MCF 10A (cell line): Measurements from ENCODE around the gene ANKAR. TPM values are rescaled to one million over a fixed set of nuclear protein-coding genes. Genes with fewer than 3 reads are reported as not detected.

Source experiments
- BruUV-seq: library from RNA; stranded (reverse); fragments of 400-500 nt; replicated peaks from 2 replicates; lab custom pipeline; 2021; lab: Mats Ljungman, UMichigan
- CTCF ChIA-PET: fragments of 300-600 bp; sonication (Branson Sonifier 250); formaldehyde crosslinking; extraction: SDS; loops from one replicate; lab custom pipeline; 2021; ENCODE audit warnings: antibody characterized with exemption, inconsistent platforms; lab: Yijun Ruan, JAX
- POLR2A ChIA-PET: fragments of 300-600, 350-650 bp; sonication (Branson Sonifier 250); formaldehyde crosslinking; extraction: SDS; loops from one replicate; lab custom pipeline; 2020; ENCODE audit warnings: antibody characterized with exemption, inconsistent platforms; lab: Yijun Ruan, JAX
- DNase-seq: peaks from one replicate; pipeline ENCODE4 v3.0.0-alpha.2; 2018; ENCODE audit not compliant: unreplicated experiment
- H3K27ac Mint-ChIP-seq: one replicate; pipeline ENCODE4 v1.8.0; 2022; ENCODE audit warnings: mild to moderate bottlenecking, low read depth, mixed read lengths; ENCODE audit not compliant: unreplicated experiment
- H3K27me3 Mint-ChIP-seq: one replicate; pipeline ENCODE4 v1.8.0; 2022; ENCODE audit warnings: mixed read lengths; ENCODE audit not compliant: insufficient read depth, unreplicated experiment
- H3K36me3 Mint-ChIP-seq: one replicate; pipeline ENCODE4 v1.8.0; 2022; ENCODE audit warnings: mild to moderate bottlenecking, moderate library complexity, mixed read lengths; ENCODE audit not compliant: insufficient read depth, unreplicated experiment
- H3K4me1 Mint-ChIP-seq: one replicate; pipeline ENCODE4 v1.8.0; 2022; ENCODE audit warnings: mixed read lengths; ENCODE audit not compliant: insufficient read depth, unreplicated experiment
- H3K4me3 Mint-ChIP-seq: one replicate; pipeline ENCODE4 v1.8.0; 2022; ENCODE audit warnings: mild to moderate bottlenecking, moderate library complexity, mixed read lengths; ENCODE audit not compliant: unreplicated experiment
- H3K9me3 Mint-ChIP-seq: one replicate; pipeline ENCODE4 v1.8.0; 2022; ENCODE audit warnings: mixed read lengths; ENCODE audit not compliant: unreplicated experiment
- CTCF ChIP-seq: fragments of 200-600 bp; IDR thresholded peaks from one replicate; pipeline ENCODE4 v1.8.0; 2022; ENCODE audit warnings: antibody characterized with exemption, mild to moderate bottlenecking; ENCODE audit not compliant: unreplicated experiment
- intact Hi-C: fragments of 100-400 bp; cut with micrococcal nuclease; formaldehyde crosslinking; loops from 2 replicates; pipeline ENCODE4 v1.14.1; 2022
- total RNA-seq: library from RNA; stranded (reverse); gene quantifications from 2 replicates; pipeline ENCODE4 v1.2.3, GENCODE V29; 2022

ANKAR gene
- total RNA-seq, 1 experiment from 2014 or later = 4.6 TPM

DNA sequence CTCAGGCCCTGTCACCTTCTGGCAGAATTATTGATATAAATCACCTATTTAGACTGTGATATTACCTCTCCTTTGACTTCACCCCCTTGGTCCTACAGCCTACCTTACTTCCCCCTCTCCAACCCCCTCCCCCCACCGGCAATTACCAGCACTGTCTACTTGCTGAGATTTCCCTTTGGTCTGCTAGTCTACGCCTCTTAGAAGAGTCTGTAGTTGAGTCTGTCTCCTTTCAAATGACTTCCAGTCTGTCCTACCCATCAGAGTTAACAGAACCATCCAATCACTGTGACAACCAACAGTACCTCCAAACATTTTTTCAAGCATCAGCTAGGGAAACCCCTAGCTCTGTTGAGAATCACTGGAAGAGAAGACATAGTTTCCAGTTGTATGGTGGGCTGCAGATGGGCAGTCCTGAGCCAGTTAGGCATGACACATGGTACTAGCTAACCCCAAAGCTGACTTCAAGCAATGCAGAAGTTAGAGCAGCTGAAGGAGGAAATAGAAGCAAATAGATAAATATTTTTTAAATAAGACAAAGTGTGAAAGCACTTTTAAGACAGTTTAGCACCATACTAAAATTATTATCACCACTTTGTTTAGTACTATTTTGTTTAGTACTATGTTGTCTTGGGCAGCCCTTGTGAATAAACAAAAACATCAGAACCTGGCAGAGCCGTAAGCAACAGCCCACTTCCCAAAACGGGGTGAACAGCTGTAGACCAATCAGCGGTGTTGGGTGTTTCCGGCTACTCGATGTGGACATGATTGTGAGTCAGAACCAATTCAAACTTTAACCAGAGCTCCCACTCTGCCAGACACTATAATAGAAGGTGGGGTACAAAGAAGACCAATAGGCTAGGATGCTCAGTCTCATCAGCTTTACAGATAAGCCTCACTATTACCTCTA lies 15.9 kb upstream of the ANKAR start:
- no peak for TF ChIP-seq CTCF
- Mint-ChIP-seq H3K36me3 (no peaks in the 10 kb centered on the region), H3K27ac (no peak overlapping the region), H3K4me3 (no peak overlapping the region), H3K4me1 (no peaks in the 10 kb centered on the region), H3K9me3 (no peaks in the 10 kb centered on the region), H3K27me3 (no peaks in the 10 kb centered on the region)
- ChIA-PET POLR2A (interaction anchor here (1.3 kb wide), 1 partner anchor 104 kb away, joined by 3 read pairs; the partner anchor contains the start of gene OSGEPL1), CTCF (interaction anchor here (0.6 to 8.9 kb wide), 15 partner anchors 9 to 365 kb away, joined by 3 to 123 read pairs (median 4); partner anchors contain the start of genes ANKAR and OSGEPL1)
- intact Hi-C loops = no loop called here
- no peak for DNase-seq
- BruUV-seq = no TSS peak

- no peaks in the 10 kb centered on the region for H3K36me3 Mint-ChIP-seq
- TF ChIP-seq CTCF = no peak
- DNase-seq = no peak
- BruUV-seq = no TSS peak
- intact Hi-C loops = loop anchor here (2.0 to 5.0 kb wide), 4 partner anchors 103 to 658 kb away; partner anchors contain the start of genes HIBCH, ORMDL1, OSGEPL1 and PMS1
- no peaks in the 10 kb centered on the region for H3K27me3 Mint-ChIP-seq
- POLR2A ChIA-PET = no interaction called here
- H3K27ac Mint-ChIP-seq = no peak overlapping the region
- H3K4me1 Mint-ChIP-seq = peaks cover 5% of the 10 kb centered on the region
- H3K4me3 Mint-ChIP-seq = no peak overlapping the region
- CTCF ChIA-PET = interaction anchor here (0.6 to 8.9 kb wide), 14 partner anchors 10 to 413 kb away, joined by 3 to 123 read pairs (median 14); partner anchors contain the start of genes ANKAR and OSGEPL1
- no peaks in the 10 kb centered on the region for H3K9me3 Mint-ChIP-seq
These were observed 14.7 kb upstream of the ANKAR start for GRCh38 chr2:189659734-189660133.

DNA sequence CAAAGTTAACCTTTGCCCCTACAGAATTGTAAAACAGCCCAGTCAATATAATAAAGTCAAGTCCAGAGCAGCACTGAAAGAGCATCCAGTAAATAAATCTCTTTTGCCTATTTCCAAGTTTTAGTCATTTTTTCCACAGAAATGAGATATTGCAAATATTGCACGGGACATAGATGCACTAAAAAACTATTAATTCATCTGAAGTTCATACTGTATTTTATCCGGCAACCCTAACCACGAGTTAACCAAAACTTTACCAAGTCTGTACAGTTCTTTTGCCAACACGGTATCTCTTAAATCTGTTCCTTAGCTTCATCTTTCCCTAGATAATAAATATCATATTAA lies 13.7 kb upstream of the ANKAR start:
- H3K9me3 Mint-ChIP-seq = no peaks in the 10 kb centered on the region
- peaks cover 5% of the 10 kb centered on the region for H3K4me1 Mint-ChIP-seq
- DNase-seq = no peak
- intact Hi-C loops = loop anchor here (1.0 to 5.0 kb wide), 6 partner anchors 38 to 657 kb away; partner anchors contain the start of genes HIBCH, ORMDL1, OSGEPL1 and PMS1
- BruUV-seq = no TSS peak
- ChIA-PET POLR2A (interaction anchor here (0.5 to 5.7 kb wide), 15 partner anchors 11 to 198 kb away, joined by 3 to 59 read pairs (median 4); partner anchors contain the start of genes ANKAR, ORMDL1, OSGEPL1 and PMS1), CTCF (interaction anchor here (0.6 to 8.9 kb wide), 35 partner anchors 8 to 1139 kb away, joined by 3 to 123 read pairs (median 4); partner anchors contain the start of genes ANKAR and OSGEPL1)
- peaks cover under 1% of the 10 kb centered on the region for H3K36me3 Mint-ChIP-seq
- no peaks in the 10 kb centered on the region for H3K27me3 Mint-ChIP-seq
- H3K4me3 Mint-ChIP-seq = no peak overlapping the region
- no peak overlapping the region for H3K27ac Mint-ChIP-seq
- no peak for TF ChIP-seq CTCF
